GM18870 (cell line): Measurements from ENCODE around the gene CACNA1C.

Source experiments
- ATAC-seq: cut with Tn5 transposase; IDR thresholded peaks from one replicate; pipeline ENCODE4 v1.9.1; 2021; ENCODE audit warnings: moderate library complexity; ENCODE audit not compliant: unreplicated experiment

Gene CACNA1C

GRCh38 chr12:2192231-2192630 is 139.4 kb downstream of the CACNA1C start:
- no peak for ATAC-seq

- ATAC-seq = no peak
These were observed 141.3 kb downstream of the CACNA1C start for GRCh38 chr12:2194060-2194459.

GRCh38 chr12:2194571-2194970 is 141.8 kb downstream of the CACNA1C start:
- ATAC-seq = no peak

GRCh38 chr12:2195085-2195484 is 142.3 kb downstream of the CACNA1C start:
- no peak for ATAC-seq

- ATAC-seq = no peak
These were observed 145.3 kb downstream of the CACNA1C start for GRCh38 chr12:2198005-2198501.

GRCh38 chr12:2198542-2198941 is 145.8 kb downstream of the CACNA1C start:
- no peak for ATAC-seq

DNA sequence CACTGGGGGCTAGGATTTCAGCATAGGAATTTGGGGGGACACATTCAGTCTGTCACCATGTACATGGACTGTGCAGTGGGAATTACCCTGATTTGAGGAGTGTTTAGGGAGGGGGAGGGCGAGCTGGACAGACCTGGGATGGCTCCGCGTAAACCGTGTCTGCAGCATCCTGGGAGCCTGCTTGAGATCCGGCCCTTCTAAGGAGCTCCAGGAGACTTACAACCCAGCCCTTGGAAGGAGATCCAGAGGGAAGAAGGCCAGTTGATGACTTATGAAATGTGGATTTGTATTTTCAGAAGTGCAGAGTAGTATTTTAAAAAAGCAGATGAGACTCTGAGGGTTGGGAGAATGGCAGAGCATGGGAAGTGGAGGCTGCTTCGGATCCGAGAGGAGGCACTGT is 153.2 kb downstream of the CACNA1C start:
- no peak for ATAC-seq

DNA sequence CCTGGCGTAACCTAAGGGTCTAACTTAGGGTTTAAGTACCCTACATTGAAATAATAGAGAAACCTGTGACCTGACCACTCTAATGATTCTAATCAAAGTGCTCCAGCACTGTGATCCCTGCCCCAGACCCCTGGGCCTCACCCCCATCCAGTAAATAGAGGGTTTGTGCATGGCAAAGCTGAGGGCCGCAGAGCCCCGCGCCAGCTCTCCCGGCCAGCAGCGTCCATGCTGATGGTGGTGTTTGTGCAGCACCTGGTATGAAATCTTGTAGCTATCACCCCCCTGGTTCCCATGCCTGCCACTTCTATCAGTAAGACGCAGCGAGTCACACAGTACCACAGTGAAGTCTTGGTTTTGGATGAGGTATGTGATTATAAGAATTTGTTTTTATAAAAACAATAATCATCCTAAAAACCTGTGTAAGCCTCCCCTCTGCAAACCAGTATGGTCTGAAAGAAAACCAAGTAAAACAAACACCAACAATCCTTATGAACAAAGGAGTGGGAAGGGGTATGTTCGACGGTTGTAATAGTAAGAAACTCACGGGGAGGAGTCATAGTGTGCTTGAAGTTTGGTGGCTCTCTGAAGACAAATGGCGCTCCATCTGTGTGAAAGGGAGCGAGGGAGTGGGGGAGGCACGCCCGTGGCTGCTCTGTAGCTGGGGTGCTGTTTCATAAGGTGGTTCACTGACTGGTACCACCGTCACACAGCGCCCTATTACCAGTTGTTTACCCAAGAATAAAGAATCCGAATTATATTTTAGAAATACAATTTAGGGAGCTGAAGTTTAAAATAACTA is 156.2 kb downstream of the CACNA1C start:
- ATAC-seq = no peak

GRCh38 chr12:2211119-2211518 is 158.3 kb downstream of the CACNA1C start:
- no peak for ATAC-seq

DNA sequence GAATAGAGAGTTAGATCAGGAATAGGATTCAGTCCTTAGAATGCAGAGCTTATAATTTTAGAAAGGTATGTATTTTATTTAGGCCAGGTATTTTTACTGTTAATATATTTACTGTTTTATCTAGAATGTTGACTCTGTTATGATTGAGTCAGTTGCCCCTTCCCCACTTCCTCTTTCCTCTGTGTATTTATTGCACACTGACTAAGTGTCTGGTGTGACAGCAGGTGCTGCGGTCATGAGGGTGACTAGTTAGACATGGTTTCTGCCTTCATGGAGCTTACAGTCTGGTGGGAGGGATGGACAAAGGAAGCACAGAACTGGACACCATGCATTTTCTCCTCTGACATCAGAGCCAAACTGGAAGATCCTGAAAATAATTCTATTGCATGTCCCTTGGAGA is 159.8 kb downstream of the CACNA1C start:
- no peak for ATAC-seq

DNA sequence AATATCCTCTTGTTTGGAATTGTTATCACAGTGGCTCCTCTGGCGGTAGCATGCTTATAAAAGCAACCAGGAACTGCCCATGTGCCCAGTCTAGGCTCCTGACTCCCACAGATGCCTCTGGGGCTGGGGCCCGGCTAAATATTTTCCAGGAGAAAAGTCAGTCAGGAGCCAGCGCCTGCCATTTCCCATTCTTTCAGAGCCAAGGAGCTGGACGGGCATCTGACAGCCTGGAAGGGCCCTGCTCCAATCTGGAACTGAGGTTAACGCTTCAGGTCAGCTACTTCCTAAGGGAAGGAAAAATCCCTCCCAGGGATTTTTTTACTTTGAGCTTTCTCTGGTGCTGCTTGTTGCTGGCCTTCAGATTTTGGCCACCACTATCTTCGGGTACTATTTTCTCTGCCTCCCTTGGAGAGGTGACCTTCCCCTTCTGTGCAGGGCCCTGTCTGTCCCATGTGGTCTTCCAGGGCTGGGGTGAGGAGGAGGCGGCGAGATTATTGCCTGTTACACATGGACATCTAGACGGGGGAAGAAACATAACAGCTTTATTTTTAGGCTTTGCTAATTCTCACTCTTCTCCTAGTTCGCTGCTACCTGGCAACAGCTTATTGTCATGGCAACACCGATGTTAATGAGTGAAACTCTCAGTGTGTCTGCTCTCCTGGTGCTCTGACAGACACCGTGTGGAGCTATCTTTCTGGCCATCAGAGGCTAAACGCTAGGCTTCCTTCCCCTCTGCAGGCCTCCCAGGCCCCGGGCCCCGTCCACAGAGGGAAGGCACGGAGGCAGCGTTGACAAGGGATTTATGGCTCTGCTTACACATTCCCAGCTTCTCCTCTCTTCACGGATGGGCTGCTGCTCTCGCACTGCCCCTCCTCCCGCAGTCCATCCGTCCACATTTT is 160.4 kb downstream of the CACNA1C start:
- no peak for ATAC-seq

DNA sequence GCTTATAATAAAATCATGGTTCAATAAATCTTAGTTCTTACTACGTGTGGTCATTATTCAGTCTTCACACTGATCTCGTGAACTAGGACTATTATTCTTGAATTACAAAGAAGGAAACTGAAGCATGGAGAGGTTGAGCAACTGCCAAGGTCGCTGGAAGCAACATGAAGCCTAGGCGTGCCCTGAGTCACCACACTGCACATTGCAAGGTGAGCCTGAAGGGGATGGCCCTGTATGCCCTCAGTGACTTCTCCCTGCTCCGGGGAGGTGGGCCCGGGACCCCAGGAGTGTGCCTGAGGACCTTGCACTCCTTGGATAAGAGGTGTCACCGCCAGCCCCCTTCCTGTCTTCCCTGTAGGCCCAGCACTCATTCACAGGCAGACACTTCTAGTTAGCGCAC is 161.6 kb downstream of the CACNA1C start:
- ATAC-seq = no peak

- no peak for ATAC-seq
These were observed 163.1 kb downstream of the CACNA1C start for GRCh38 chr12:2215709-2216560.

GRCh38 chr12:2218706-2219105 is 165.9 kb downstream of the CACNA1C start:
- no peak for ATAC-seq

- no peak for ATAC-seq
These were observed 168.3 kb downstream of the CACNA1C start for GRCh38 chr12:2221030-2221621.

GRCh38 chr12:2222691-2223090 is 169.9 kb downstream of the CACNA1C start:
- ATAC-seq = no peak

- ATAC-seq = no peak
These were observed 172.2 kb downstream of the CACNA1C start for GRCh38 chr12:2224961-2225360.

- no peak for ATAC-seq
These were observed 172.9 kb downstream of the CACNA1C start for GRCh38 chr12:2225696-2226095.

DNA sequence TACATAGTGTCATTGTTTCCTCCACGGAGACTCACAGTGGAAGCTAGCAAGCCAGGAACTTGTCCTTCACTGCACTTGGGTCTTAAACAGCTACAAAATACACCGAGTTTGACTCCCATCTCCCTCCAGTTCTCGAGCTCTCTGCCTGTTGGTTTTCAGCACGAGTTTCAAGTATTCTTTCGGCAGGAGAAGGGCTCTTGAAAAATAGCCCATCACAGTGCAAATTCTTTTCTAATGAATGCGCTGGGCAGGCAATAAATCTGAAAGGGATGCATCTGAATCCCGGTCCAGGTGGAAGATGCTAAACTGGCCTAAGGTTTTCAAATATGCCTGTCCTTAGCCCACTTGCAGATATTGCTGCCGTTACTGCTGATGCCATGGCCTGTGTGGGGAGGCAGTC is 173.9 kb downstream of the CACNA1C start:
- no peak for ATAC-seq

DNA sequence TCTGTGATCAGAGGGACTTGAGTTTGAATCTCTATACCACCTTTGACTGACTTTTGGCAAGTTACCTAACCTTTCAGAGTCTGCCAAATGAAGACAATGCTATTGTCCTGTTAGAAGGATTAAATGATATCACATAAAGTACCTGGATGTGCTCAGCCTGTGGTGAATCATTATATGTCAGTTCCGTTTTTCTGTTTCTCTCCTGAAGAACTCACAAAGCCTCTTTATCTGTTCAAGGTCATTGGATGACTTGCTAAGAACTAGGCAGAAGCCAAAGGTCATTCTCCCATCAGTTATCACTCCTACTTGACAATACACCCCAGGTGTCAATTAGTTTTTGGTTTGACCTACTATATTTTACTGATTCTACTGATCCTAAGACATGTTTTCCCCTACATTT is 174.6 kb downstream of the CACNA1C start:
- no peak for ATAC-seq

- ATAC-seq = no peak
These were observed 175.7 kb downstream of the CACNA1C start for GRCh38 chr12:2228535-2228934.
